ENCODE data around the gene CPN1. TPM values are rescaled to one million over a fixed set of nuclear protein-coding genes. Genes with fewer than 3 reads are reported as not detected.
A peak's percentile ranks its signal among the peaks of the same experiment; 100 is the strongest.

CPN1 gene
- total and polyA plus RNA-seq, 4 experiments from 2014 or later: not detected

DNA sequence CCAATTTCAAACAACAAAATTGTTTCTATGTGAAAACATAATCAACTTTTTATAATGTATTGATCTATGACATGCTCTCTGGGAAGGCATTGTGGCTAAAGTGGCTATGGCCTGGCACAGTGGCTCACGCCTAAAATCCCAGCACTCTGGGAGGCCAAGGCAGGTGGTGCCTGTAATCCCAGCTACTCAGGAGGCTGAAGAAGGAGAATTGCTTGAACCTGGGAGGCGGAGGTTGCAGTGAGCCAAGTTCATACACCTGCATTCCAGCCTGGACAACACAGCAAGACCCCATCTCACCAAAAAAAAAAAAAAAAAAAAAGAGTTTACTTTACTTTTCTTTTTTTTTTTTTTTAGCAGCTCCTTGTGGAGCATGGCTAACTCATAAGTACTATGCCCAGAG is 38.9 kb upstream of the CPN1 start:
- no peak overlapping the region for H3K4me3 Mint-ChIP-seq
- Histone ChIP-seq H3K4me3 (ENCODE audit: low read length in 2 of 2) (no peak overlapping the region), H3K27me3 (ENCODE audit: insufficient read depth, low read length) (no peaks in the 10 kb centered on the region), H3K36me3 (ENCODE audit: insufficient read depth, low read length) (no peaks in the 10 kb centered on the region), H3K4me1 (ENCODE audit: insufficient read depth, low read length) (no peaks in the 10 kb centered on the region), H3K27ac (ENCODE audit: low read depth, low read length) (no peak overlapping the region), H3K9me3 (ENCODE audit: control insufficient read depth in 1 of 2, low read length in 2 of 2) (no peaks in the 10 kb centered on the region)
- H3K27ac Mint-ChIP-seq: no peak overlapping the region
- peaks cover 1 to 10% (median 5%) of the 10 kb centered on the region in 4 donors for H3K4me1 Mint-ChIP-seq
- peaks cover 9 to 33% of the 10 kb centered on the region in 2 donors for H3K27me3 Mint-ChIP-seq
- intact Hi-C loops (cut with micrococcal nuclease): no loop called here
- ChIA-PET CTCF (ENCODE audit: partially characterized antibody) (no interaction called here), POLR2A (ENCODE audit: partially characterized antibody) (no interaction called here)
- H3K36me3 Mint-ChIP-seq: no peaks in the 10 kb centered on the region
- H3K9me3 Mint-ChIP-seq: peaks cover 0 to 2% (median 0%) of the 10 kb centered on the region in 8 donors
- DNase-seq: no peak

DNA sequence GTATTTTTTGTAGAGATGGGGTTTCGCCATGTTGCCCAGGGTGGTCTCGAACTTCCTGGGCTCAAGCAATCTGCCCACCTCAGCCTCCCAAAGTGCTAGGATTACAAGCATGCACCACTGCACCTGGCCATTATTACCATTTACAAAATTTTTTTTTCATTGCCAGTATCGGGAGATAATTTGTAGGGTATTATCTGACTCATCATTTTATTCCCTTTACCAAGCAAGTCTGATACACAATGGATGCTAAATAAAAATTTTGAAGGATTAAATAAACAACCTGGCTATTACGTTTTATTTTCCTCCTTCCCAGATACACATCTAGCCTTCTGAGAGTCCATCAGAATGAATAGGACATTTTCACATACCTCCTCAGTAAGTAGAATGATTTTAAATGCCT is 38.1 kb upstream of the CPN1 start:
- no peaks in the 10 kb centered on the region for H3K4me1 ChIP-seq (ENCODE audit: insufficient read depth, low read length)
- peaks cover 3 to 10% (median 5%) of the 10 kb centered on the region in 4 donors for H3K4me1 Mint-ChIP-seq
- DNase-seq: no peak
- intact Hi-C loops (cut with micrococcal nuclease): no loop called here
- peaks cover 0 to 2% (median 0%) of the 10 kb centered on the region in 8 donors for H3K9me3 Mint-ChIP-seq
- no peaks in the 10 kb centered on the region for H3K36me3 Mint-ChIP-seq
- no peak overlapping the region for H3K27ac Mint-ChIP-seq
- H3K36me3 ChIP-seq (ENCODE audit: insufficient read depth, low read length): no peaks in the 10 kb centered on the region
- no peak overlapping the region for H3K27ac ChIP-seq (ENCODE audit: low read depth, low read length)
- H3K4me3 Mint-ChIP-seq: no peak overlapping the region
- H3K4me3 ChIP-seq (ENCODE audit: low read length in 2 of 2): no peak overlapping the region
- ChIA-PET CTCF (ENCODE audit: partially characterized antibody) (interaction anchor here (1.2 kb wide), 1 partner anchor 11 kb away, joined by 3 read pairs; no protein-coding TSS in a partner anchor), POLR2A (ENCODE audit: partially characterized antibody) (no interaction called here)
- peaks cover 8 to 34% of the 10 kb centered on the region in 2 donors for H3K27me3 Mint-ChIP-seq
- no peaks in the 10 kb centered on the region for H3K27me3 ChIP-seq (ENCODE audit: insufficient read depth, low read length)
- no peaks in the 10 kb centered on the region for H3K9me3 ChIP-seq (ENCODE audit: control insufficient read depth in 1 of 2, low read length in 2 of 2)

DNA sequence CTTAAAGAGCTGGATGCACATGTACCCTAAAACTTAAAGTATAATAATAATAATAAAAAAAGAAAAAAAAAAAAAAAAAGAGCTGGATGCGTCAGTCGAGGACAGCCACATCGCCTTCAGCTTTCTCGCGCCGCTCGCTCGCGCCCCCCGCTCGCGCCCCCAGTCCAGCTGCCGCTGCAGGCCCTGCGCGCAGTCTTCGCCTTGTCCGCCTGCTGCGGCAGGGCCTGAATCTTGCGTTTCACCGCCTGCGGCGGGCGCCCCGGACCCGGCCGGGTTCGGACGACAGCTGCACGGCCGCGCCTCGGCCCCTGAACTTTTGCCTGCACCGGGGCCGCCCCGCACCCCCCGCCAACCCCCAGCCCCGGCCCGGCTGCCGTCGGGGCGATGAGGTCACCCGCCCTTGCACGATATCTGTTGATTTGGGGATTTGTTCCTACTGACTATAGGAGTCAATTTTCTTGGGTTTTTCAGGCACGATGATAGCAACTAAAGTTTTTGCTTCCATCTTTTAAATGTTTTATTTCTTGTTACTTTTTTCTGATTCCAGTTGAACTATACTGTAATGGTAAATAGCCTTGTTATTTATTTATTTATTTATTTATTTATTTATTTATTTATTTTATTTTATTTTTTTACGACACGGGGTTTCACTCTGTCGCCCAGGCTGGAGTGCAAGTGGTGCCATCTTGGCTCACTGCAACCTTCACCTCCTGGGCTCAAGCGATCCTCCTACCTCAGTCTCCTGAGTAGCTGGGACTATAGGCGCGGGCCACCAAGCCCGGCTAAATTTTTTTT is 33.5 kb upstream of the CPN1 start:
- DNase-seq: no peak
- peaks cover 0 to 1% (median under 1%) of the 10 kb centered on the region in 4 donors for H3K4me1 Mint-ChIP-seq
- no peaks in the 10 kb centered on the region for H3K27me3 ChIP-seq (ENCODE audit: insufficient read depth, low read length)
- no peaks in the 10 kb centered on the region for H3K36me3 Mint-ChIP-seq
- H3K4me1 ChIP-seq (ENCODE audit: insufficient read depth, low read length): no peaks in the 10 kb centered on the region
- H3K36me3 ChIP-seq (ENCODE audit: insufficient read depth, low read length): no peaks in the 10 kb centered on the region
- H3K27ac Mint-ChIP-seq: no peak overlapping the region
- peak overlapping the region in 1 of 8 donors; percentile 58 for H3K4me3 Mint-ChIP-seq
- no peak overlapping the region for H3K4me3 ChIP-seq (ENCODE audit: low read length in 2 of 2)
- H3K9me3 ChIP-seq (ENCODE audit: control insufficient read depth in 1 of 2, low read length in 2 of 2): no peaks in the 10 kb centered on the region
- H3K9me3 Mint-ChIP-seq: peaks cover 0 to 2% (median 0%) of the 10 kb centered on the region in 8 donors
- intact Hi-C loops (cut with micrococcal nuclease): no loop called here
- ChIA-PET POLR2A (ENCODE audit: partially characterized antibody) (no interaction called here), CTCF (ENCODE audit: partially characterized antibody) (no interaction called here)
- H3K27me3 Mint-ChIP-seq: peaks cover 17 to 29% of the 10 kb centered on the region in 2 donors
- no peak overlapping the region for H3K27ac ChIP-seq (ENCODE audit: low read depth, low read length)

DNA sequence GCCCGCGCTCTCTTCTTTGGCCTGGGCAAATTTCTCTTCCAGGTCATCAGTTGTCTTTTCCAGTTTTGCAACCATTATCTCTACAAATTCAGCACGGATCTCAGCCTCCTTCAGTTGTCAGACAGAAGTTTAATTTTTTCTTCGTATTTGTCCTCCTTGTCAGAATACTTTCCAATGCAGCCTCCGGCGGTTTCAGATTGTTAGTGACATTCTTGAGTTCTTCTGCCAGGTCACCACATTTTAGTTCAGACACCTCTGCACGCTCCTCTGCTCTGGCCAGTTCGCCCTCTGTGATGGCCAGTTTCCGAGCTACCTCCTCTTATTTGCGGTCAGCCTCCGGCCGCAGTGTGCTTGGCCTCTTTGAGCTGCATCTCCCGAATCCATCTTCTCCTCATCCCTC is 32.8 kb upstream of the CPN1 start:
- CTCF ChIA-PET (ENCODE audit: partially characterized antibody): no interaction called here
- Histone ChIP-seq H3K9me3 (ENCODE audit: control insufficient read depth in 1 of 2, low read length in 2 of 2) (no peaks in the 10 kb centered on the region), H3K27me3 (ENCODE audit: insufficient read depth, low read length) (no peaks in the 10 kb centered on the region), H3K36me3 (ENCODE audit: insufficient read depth, low read length) (no peaks in the 10 kb centered on the region), H3K4me3 (ENCODE audit: low read length in 2 of 2) (no peak overlapping the region), H3K27ac (ENCODE audit: low read depth, low read length) (no peak overlapping the region), H3K4me1 (ENCODE audit: insufficient read depth, low read length) (no peaks in the 10 kb centered on the region)
- H3K36me3 Mint-ChIP-seq: no peaks in the 10 kb centered on the region
- peaks cover 19 to 26% of the 10 kb centered on the region in 2 donors for H3K27me3 Mint-ChIP-seq
- intact Hi-C loops (cut with micrococcal nuclease): no loop called here
- H3K27ac Mint-ChIP-seq: no peak overlapping the region
- peaks cover 0 to 2% (median 0%) of the 10 kb centered on the region in 8 donors for H3K9me3 Mint-ChIP-seq
- no peak overlapping the region for H3K4me3 Mint-ChIP-seq
- DNase-seq: no peak
- POLR2A ChIA-PET (ENCODE audit: partially characterized antibody): no interaction called here
- H3K4me1 Mint-ChIP-seq: peaks cover 0 to 1% (median under 1%) of the 10 kb centered on the region in 4 donors

DNA sequence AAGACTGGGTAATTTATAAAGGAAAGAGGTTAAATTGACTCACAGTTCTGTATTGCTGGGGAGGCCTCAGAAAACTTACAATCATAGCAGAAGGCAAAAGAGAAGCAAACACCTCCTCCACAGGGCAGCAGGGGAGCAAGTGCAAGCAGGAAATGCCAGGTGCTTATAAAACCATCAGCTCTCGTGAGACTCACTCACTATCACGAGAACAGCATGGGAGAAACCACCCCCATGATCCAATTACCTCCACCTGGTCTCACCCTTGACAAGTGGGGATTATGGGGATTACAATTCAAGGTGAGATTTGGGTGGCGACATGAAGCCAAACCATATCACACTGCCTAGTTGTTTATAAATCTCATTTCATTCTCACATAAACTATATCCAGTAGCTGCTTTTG is 28.0 kb upstream of the CPN1 start:
- no peak overlapping the region for H3K4me3 Mint-ChIP-seq
- CTCF ChIA-PET (ENCODE audit: partially characterized antibody): no interaction called here
- H3K4me3 ChIP-seq (ENCODE audit: low read length in 2 of 2): no peak overlapping the region
- no peaks in the 10 kb centered on the region for H3K9me3 ChIP-seq (ENCODE audit: control insufficient read depth in 1 of 2, low read length in 2 of 2)
- no peak for DNase-seq
- intact Hi-C loops (cut with micrococcal nuclease): no loop called here
- no peaks in the 10 kb centered on the region for H3K27me3 ChIP-seq (ENCODE audit: insufficient read depth, low read length)
- H3K4me1 Mint-ChIP-seq: peaks cover 0 to 1% (median 0%) of the 10 kb centered on the region in 4 donors
- H3K27ac Mint-ChIP-seq: no peak overlapping the region
- peaks cover 0 to 3% (median under 1%) of the 10 kb centered on the region in 8 donors for H3K9me3 Mint-ChIP-seq
- no peaks in the 10 kb centered on the region for H3K36me3 Mint-ChIP-seq
- H3K4me1 ChIP-seq (ENCODE audit: insufficient read depth, low read length): no peaks in the 10 kb centered on the region
- peaks cover 12 to 14% of the 10 kb centered on the region in 2 donors for H3K27me3 Mint-ChIP-seq
- H3K27ac ChIP-seq (ENCODE audit: low read depth, low read length): no peak overlapping the region
- no peaks in the 10 kb centered on the region for H3K36me3 ChIP-seq (ENCODE audit: insufficient read depth, low read length)
- POLR2A ChIA-PET (ENCODE audit: partially characterized antibody): no interaction called here

DNA sequence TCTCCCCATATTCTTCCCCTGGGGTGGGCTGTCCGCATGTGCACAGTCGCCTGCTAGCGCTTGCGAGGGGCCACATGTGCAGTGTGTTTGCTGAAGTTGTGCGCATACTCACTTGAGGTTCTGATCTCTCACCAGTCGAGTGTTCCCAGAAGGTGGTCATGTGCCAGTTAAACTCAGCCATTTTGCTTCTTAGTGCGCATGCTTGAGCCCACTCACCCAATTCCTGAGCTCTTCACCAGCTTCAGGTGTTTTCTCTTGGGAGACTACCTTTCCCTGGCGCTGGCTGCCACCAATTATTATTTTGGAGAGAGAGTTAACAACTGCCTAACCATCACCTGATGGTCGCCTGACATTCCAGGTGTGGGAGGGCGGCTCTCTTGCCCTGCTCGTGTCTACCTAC is 25.2 kb upstream of the CPN1 start:
- H3K36me3 ChIP-seq (ENCODE audit: insufficient read depth, low read length): no peaks in the 10 kb centered on the region
- intact Hi-C loops (cut with micrococcal nuclease): no loop called here
- Mint-ChIP-seq H3K9me3 (peaks cover 0 to 11% (median 3%) of the 10 kb centered on the region in 8 donors), H3K27ac (no peak overlapping the region), H3K4me3 (no peak overlapping the region), H3K4me1 (no peaks in the 10 kb centered on the region), H3K36me3 (no peaks in the 10 kb centered on the region), H3K27me3 (peaks cover 12 to 19% of the 10 kb centered on the region in 2 donors)
- ChIA-PET POLR2A (ENCODE audit: partially characterized antibody) (no interaction called here), CTCF (ENCODE audit: partially characterized antibody) (no interaction called here)
- H3K9me3 ChIP-seq (ENCODE audit: control insufficient read depth in 1 of 2, low read length in 2 of 2): no peaks in the 10 kb centered on the region
- DNase-seq: no peak
- H3K27ac ChIP-seq (ENCODE audit: low read depth, low read length): no peak overlapping the region
- no peaks in the 10 kb centered on the region for H3K4me1 ChIP-seq (ENCODE audit: insufficient read depth, low read length)
- no peak overlapping the region for H3K4me3 ChIP-seq (ENCODE audit: low read length in 2 of 2)
- no peaks in the 10 kb centered on the region for H3K27me3 ChIP-seq (ENCODE audit: insufficient read depth, low read length)

DNA sequence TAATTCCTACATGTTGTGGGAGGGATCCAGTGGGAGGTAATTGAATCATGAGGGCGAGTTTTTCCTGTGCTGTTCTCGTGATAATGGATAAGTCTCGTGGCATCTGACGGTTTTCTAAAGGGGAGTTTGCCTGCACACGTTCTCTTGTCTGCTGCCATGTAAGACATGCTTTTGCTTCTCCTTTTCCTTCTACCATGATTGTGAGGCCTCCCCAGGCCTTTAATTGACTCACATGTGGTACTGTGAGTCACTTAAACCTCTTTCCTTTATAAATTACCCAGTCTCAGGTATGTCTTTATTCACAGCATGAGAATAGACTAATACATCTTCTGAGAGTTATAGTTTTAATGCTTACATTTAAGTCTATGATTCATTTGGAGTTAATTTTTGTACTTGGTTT is 22.6 kb upstream of the CPN1 start:
- Mint-ChIP-seq H3K4me3 (no peak overlapping the region), H3K9me3 (peaks cover 0 to 11% (median 3%) of the 10 kb centered on the region in 8 donors), H3K27me3 (peaks cover 21 to 22% of the 10 kb centered on the region in 2 donors), H3K36me3 (no peaks in the 10 kb centered on the region), H3K4me1 (no peaks in the 10 kb centered on the region), H3K27ac (no peak overlapping the region)
- H3K27me3 ChIP-seq (ENCODE audit: insufficient read depth, low read length): no peaks in the 10 kb centered on the region
- no peak overlapping the region for H3K27ac ChIP-seq (ENCODE audit: low read depth, low read length)
- no peak overlapping the region for H3K4me3 ChIP-seq (ENCODE audit: low read length in 2 of 2)
- intact Hi-C loops (cut with micrococcal nuclease): no loop called here
- H3K4me1 ChIP-seq (ENCODE audit: insufficient read depth, low read length): no peaks in the 10 kb centered on the region
- H3K36me3 ChIP-seq (ENCODE audit: insufficient read depth, low read length): no peaks in the 10 kb centered on the region
- ChIA-PET CTCF (ENCODE audit: partially characterized antibody) (no interaction called here), POLR2A (ENCODE audit: partially characterized antibody) (no interaction called here)
- DNase-seq: no peak
- H3K9me3 ChIP-seq (ENCODE audit: control insufficient read depth in 1 of 2, low read length in 2 of 2): no peaks in the 10 kb centered on the region
